Natural killer cell (primary cell): ENCODE results near the gene SCYGR4. TPM values are rescaled to one million over a fixed set of nuclear protein-coding genes. Genes with fewer than 3 reads are reported as not detected.

Experiments used
- ATAC-seq, 3 donors: fragments of 150-1000 bp in 2 of 3; fragments of 200-7000 bp in 1 of 3; cut with Tn5 transposase; 1 replicate in 1 of 3; 2 replicates in 2 of 3; pipeline ENCODE4 v1.10.0; 2021; ENCODE audit warnings: mild to moderate bottlenecking in 2 of 3, moderate library complexity in 2 of 3
- DNase-seq, 2 donors: peaks; one replicate each; pipeline versions ENCODE4 v3.0.0 to v3.0.0-alpha.2; 2013 to 2021; ENCODE audit warnings: mixed read lengths in 1 of 2
- H3K27ac ChIP-seq: one replicate; pipeline ENCODE4 v1.5.1; 2013; ENCODE audit warnings: mild to moderate bottlenecking, low read length
- H3K27me3 ChIP-seq: one replicate; pipeline ENCODE4 v1.6.1; 2013; ENCODE audit warnings: low read length; ENCODE audit not compliant: control insufficient read depth, insufficient read depth
- H3K36me3 ChIP-seq: one replicate; pipeline ENCODE4 v1.6.1; 2013; ENCODE audit warnings: low read length; ENCODE audit not compliant: control insufficient read depth, insufficient read depth
- H3K4me1 ChIP-seq: one replicate; pipeline ENCODE4 v1.6.1; 2013; ENCODE audit warnings: low read length; ENCODE audit not compliant: control insufficient read depth, insufficient read depth
- H3K4me3 ChIP-seq: one replicate; pipeline ENCODE4 v1.5.1; 2013; ENCODE audit warnings: low read length
- H3K9me3 ChIP-seq: one replicate; pipeline ENCODE4 v1.6.1; 2013; ENCODE audit warnings: low read length; ENCODE audit not compliant: control insufficient read depth, insufficient read depth
- H3K27ac Mint-ChIP-seq, 2 donors: one replicate each; pipeline ENCODE4 v1.8.0; 2022; ENCODE audit warnings: mild to moderate bottlenecking in 2 of 2, mixed read lengths in 2 of 2, moderate library complexity in 1 of 2
- H3K27me3 Mint-ChIP-seq, 2 donors: one replicate each; pipeline ENCODE4 v1.8.0; 2022; ENCODE audit warnings: low read depth in 2 of 2, mixed read lengths in 2 of 2
- H3K36me3 Mint-ChIP-seq: one replicate; pipeline ENCODE4 v1.8.0; 2022; ENCODE audit warnings: mixed read lengths
- H3K4me1 Mint-ChIP-seq, 2 donors: one replicate each; pipeline ENCODE4 v1.8.0; 2022; ENCODE audit warnings: mixed read lengths in 2 of 2
- H3K4me3 Mint-ChIP-seq: one replicate; pipeline ENCODE4 v1.8.0; 2022; ENCODE audit warnings: mild to moderate bottlenecking, moderate library complexity, mixed read lengths
- H3K9me3 Mint-ChIP-seq, 2 donors: one replicate each; pipeline ENCODE4 v1.8.0; 2022; ENCODE audit warnings: mixed read lengths in 2 of 2
- WGBS: methylation state at CpG from one replicate; pipeline ENCODE4 v1.1.7; 2013; ENCODE audit warnings: missing lambda C conversion rate; ENCODE audit not compliant: insufficient coverage; 5-methylcytosine and 5-hydroxymethylcytosine counted together
- intact Hi-C: fragments of 100-400 bp; cut with micrococcal nuclease; formaldehyde crosslinking; loops from one replicate; pipeline ENCODE4 v1.14.2; 2022
- total RNA-seq, 4 donors: library from RNA; stranded (reverse); fragments of 120-200 nt in 1 of 4; gene quantifications; one replicate each; pipeline versions ENCODE4 v1.2.3 to v1.2.4, GENCODE V29; 2013 to 2022
- TF ChIP-seq, protein P1 (sequence below): fragments of 200-600 bp; IDR thresholded peaks from one replicate; pipeline ENCODE4 v1.8.0; 2022; ENCODE audit warnings: antibody characterized with exemption

The SCYGR4 gene
- total RNA-seq, 3 donors from 2014 or later (not counting 1 experiment from before 2014, with no cell fraction given) = not detected

GRCh38 chr2:227629435-227629834 lies 12.1 kb downstream of the SCYGR4 start:
- TF ChIP-seq, protein P1, sequence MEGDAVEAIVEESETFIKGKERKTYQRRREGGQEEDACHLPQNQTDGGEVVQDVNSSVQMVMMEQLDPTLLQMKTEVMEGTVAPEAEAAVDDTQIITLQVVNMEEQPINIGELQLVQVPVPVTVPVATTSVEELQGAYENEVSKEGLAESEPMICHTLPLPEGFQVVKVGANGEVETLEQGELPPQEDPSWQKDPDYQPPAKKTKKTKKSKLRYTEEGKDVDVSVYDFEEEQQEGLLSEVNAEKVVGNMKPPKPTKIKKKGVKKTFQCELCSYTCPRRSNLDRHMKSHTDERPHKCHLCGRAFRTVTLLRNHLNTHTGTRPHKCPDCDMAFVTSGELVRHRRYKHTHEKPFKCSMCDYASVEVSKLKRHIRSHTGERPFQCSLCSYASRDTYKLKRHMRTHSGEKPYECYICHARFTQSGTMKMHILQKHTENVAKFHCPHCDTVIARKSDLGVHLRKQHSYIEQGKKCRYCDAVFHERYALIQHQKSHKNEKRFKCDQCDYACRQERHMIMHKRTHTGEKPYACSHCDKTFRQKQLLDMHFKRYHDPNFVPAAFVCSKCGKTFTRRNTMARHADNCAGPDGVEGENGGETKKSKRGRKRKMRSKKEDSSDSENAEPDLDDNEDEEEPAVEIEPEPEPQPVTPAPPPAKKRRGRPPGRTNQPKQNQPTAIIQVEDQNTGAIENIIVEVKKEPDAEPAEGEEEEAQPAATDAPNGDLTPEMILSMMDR = no peak
- WGBS = 81% methylated on average over 6 of the region's 7 CpGs
- H3K4me1 ChIP-seq = no peaks in the 10 kb centered on the region
- H3K4me3 ChIP-seq = no peak overlapping the region
- no peak overlapping the region for H3K27ac ChIP-seq
- Mint-ChIP-seq H3K27me3 (peaks cover 5 to 26% of the 10 kb centered on the region in 2 donors), H3K4me3 (no peak overlapping the region), H3K4me1 (no peaks in the 10 kb centered on the region), H3K36me3 (no peaks in the 10 kb centered on the region), H3K9me3 (no peaks in the 10 kb centered on the region), H3K27ac (no peak overlapping the region)
- ATAC-seq (no peak), DNase-seq (no peak)
- H3K9me3 ChIP-seq = no peaks in the 10 kb centered on the region
- intact Hi-C loops = no loop called here
- no peaks in the 10 kb centered on the region for H3K36me3 ChIP-seq
- no peaks in the 10 kb centered on the region for H3K27me3 ChIP-seq

- 95% methylated on average over 3 of the region's 3 CpGs for WGBS
- no peaks in the 10 kb centered on the region for H3K4me1 Mint-ChIP-seq
Measured at GRCh38 chr2:227630322-227630721, 13.0 kb downstream of the SCYGR4 start.

GRCh38 chr2:227632827-227633226 lies 15.5 kb downstream of the SCYGR4 start:
- intact Hi-C loops = no loop called here
- Histone ChIP-seq H3K27me3 (no peaks in the 10 kb centered on the region), H3K27ac (no peak overlapping the region), H3K4me1 (no peaks in the 10 kb centered on the region), H3K4me3 (no peak overlapping the region), H3K9me3 (no peaks in the 10 kb centered on the region), H3K36me3 (no peaks in the 10 kb centered on the region)
- ATAC-seq (no peak), DNase-seq (no peak)
- 72% methylated on average over 5 of the region's 6 CpGs for WGBS
- no peaks in the 10 kb centered on the region for H3K9me3 Mint-ChIP-seq
- no peak overlapping the region for H3K4me3 Mint-ChIP-seq
- no peak overlapping the region for H3K27ac Mint-ChIP-seq
- TF ChIP-seq, protein P1 = no peak
- no peaks in the 10 kb centered on the region for H3K4me1 Mint-ChIP-seq
- no peaks in the 10 kb centered on the region for H3K36me3 Mint-ChIP-seq
- H3K27me3 Mint-ChIP-seq = peaks cover 0 to 17% of the 10 kb centered on the region in 2 donors

More at GRCh38 chr2:227630322-227630721, 13.0 kb downstream of the SCYGR4 start:
- DNase-seq (no peak), ATAC-seq (no peak)
- H3K36me3 ChIP-seq = no peaks in the 10 kb centered on the region
- no peak overlapping the region for H3K27ac Mint-ChIP-seq
- intact Hi-C loops = no loop called here
- peaks cover 5 to 25% of the 10 kb centered on the region in 2 donors for H3K27me3 Mint-ChIP-seq
- no peak overlapping the region for H3K4me3 Mint-ChIP-seq
- no peaks in the 10 kb centered on the region for H3K36me3 Mint-ChIP-seq
- H3K27ac ChIP-seq = no peak overlapping the region
- TF ChIP-seq, protein P1 = no peak
- H3K4me3 ChIP-seq = no peak overlapping the region
- no peaks in the 10 kb centered on the region for H3K4me1 ChIP-seq
- H3K27me3 ChIP-seq = no peaks in the 10 kb centered on the region
- H3K9me3 Mint-ChIP-seq = no peaks in the 10 kb centered on the region
- H3K9me3 ChIP-seq = no peaks in the 10 kb centered on the region

- no peaks in the 10 kb centered on the region for H3K27me3 ChIP-seq
- no peak overlapping the region for H3K4me3 Mint-ChIP-seq
- ATAC-seq (no peak), DNase-seq (no peak)
- no peak overlapping the region for H3K27ac Mint-ChIP-seq
- H3K4me3 ChIP-seq = no peak overlapping the region
- H3K9me3 ChIP-seq = no peaks in the 10 kb centered on the region
- TF ChIP-seq, protein P1 = no peak
- 88% methylated on average over 3 of the region's 3 CpGs for WGBS
- no peaks in the 10 kb centered on the region for H3K9me3 Mint-ChIP-seq
- peaks cover 0 to 17% of the 10 kb centered on the region in 2 donors for H3K27me3 Mint-ChIP-seq
- H3K36me3 Mint-ChIP-seq = no peaks in the 10 kb centered on the region
- H3K27ac ChIP-seq = no peak overlapping the region
- no peaks in the 10 kb centered on the region for H3K36me3 ChIP-seq
- no peaks in the 10 kb centered on the region for H3K4me1 ChIP-seq
- intact Hi-C loops = no loop called here
- H3K4me1 Mint-ChIP-seq = no peaks in the 10 kb centered on the region
Measured at GRCh38 chr2:227634201-227634600, 16.9 kb downstream of the SCYGR4 start.
